Progenitor cell of endocrine pancreas (in vitro differentiated cells): ENCODE results near the gene ZNF407. TPM values are rescaled to one million over a fixed set of nuclear protein-coding genes. Genes with fewer than 3 reads are reported as not detected.

ENCODE experiments used
- DNase-seq: peaks from one replicate; pipeline ENCODE4 v3.0.0; 2021; ENCODE audit warnings: low spot score; ENCODE audit not compliant: unreplicated experiment
- H3K27ac Mint-ChIP-seq: 2 replicates; pipeline ENCODE4 v1.8.0; 2021; ENCODE audit warnings: mild to moderate bottlenecking, moderate library complexity, mixed read lengths
- H3K27me3 Mint-ChIP-seq: 2 replicates; pipeline ENCODE4 v1.8.0; 2021; ENCODE audit warnings: mixed read lengths
- H3K36me3 Mint-ChIP-seq: 2 replicates; pipeline ENCODE4 v1.8.0; 2022; ENCODE audit warnings: mixed read lengths; ENCODE audit not compliant: insufficient read depth
- H3K4me1 Mint-ChIP-seq: 2 replicates; pipeline ENCODE4 v1.8.0; 2021; ENCODE audit warnings: low read depth, mixed read lengths
- H3K4me3 Mint-ChIP-seq: 2 replicates; pipeline ENCODE4 v1.8.0; 2021; ENCODE audit warnings: low read depth, mild to moderate bottlenecking, moderate library complexity, mixed read lengths
- H3K9me3 Mint-ChIP-seq: 2 replicates; pipeline ENCODE4 v1.8.0; 2021; ENCODE audit warnings: low read depth, mixed read lengths
- CTCF ChIP-seq: fragments of 200-600 bp; sonication (generic); IDR thresholded peaks from one replicate; pipeline ENCODE4 v1.5.0; 2021; ENCODE audit warnings: antibody characterized with exemption, mild to moderate bottlenecking; ENCODE audit not compliant: unreplicated experiment
- total RNA-seq: library from RNA; stranded (reverse); gene quantifications from 2 replicates; pipeline ENCODE4 v1.2.1, GENCODE V29; 2021

ZNF407 gene
- total RNA-seq, 1 donor from 2014 or later = 18.1 TPM

- H3K36me3 Mint-ChIP-seq = peaks cover 8% of the 10 kb centered on the region
- no peak for DNase-seq
- no peaks in the 10 kb centered on the region for H3K4me1 Mint-ChIP-seq
- no peak overlapping the region for H3K27ac Mint-ChIP-seq
- no peaks in the 10 kb centered on the region for H3K27me3 Mint-ChIP-seq
- TF ChIP-seq CTCF = no peak
- H3K9me3 Mint-ChIP-seq = no peaks in the 10 kb centered on the region
- no peak overlapping the region for H3K4me3 Mint-ChIP-seq
Observed at GRCh38 chr18:74820160-74820780, 222.6 kb downstream of the ZNF407 start.

GRCh38 chr18:74825460-74825859 lies 227.8 kb downstream of the ZNF407 start:
- H3K36me3 Mint-ChIP-seq = peaks cover 8% of the 10 kb centered on the region
- H3K9me3 Mint-ChIP-seq = no peaks in the 10 kb centered on the region
- no peaks in the 10 kb centered on the region for H3K4me1 Mint-ChIP-seq
- TF ChIP-seq CTCF = no peak
- DNase-seq = no peak
- no peak overlapping the region for H3K4me3 Mint-ChIP-seq
- no peaks in the 10 kb centered on the region for H3K27me3 Mint-ChIP-seq
- H3K27ac Mint-ChIP-seq = no peak overlapping the region

GRCh38 chr18:74826572-74826971 lies 228.9 kb downstream of the ZNF407 start:
- H3K36me3 Mint-ChIP-seq = peaks cover 6% of the 10 kb centered on the region
- H3K27ac Mint-ChIP-seq = no peak overlapping the region
- no peaks in the 10 kb centered on the region for H3K4me1 Mint-ChIP-seq
- TF ChIP-seq CTCF = no peak
- DNase-seq = no peak
- H3K4me3 Mint-ChIP-seq = no peak overlapping the region
- H3K9me3 Mint-ChIP-seq = no peaks in the 10 kb centered on the region
- H3K27me3 Mint-ChIP-seq = no peaks in the 10 kb centered on the region

GRCh38 chr18:74828200-74828599 lies 230.5 kb downstream of the ZNF407 start:
- no peak for TF ChIP-seq CTCF
- no peaks in the 10 kb centered on the region for H3K27me3 Mint-ChIP-seq
- no peak for DNase-seq
- no peak overlapping the region for H3K4me3 Mint-ChIP-seq
- peaks cover 4% of the 10 kb centered on the region for H3K36me3 Mint-ChIP-seq
- H3K4me1 Mint-ChIP-seq = no peaks in the 10 kb centered on the region
- H3K9me3 Mint-ChIP-seq = no peaks in the 10 kb centered on the region
- no peak overlapping the region for H3K27ac Mint-ChIP-seq

GRCh38 chr18:74831571-74832250 lies 234.0 kb downstream of the ZNF407 start:
- Mint-ChIP-seq H3K27ac (no peak overlapping the region), H3K4me3 (no peak overlapping the region)

More at GRCh38 chr18:74831571-74832250, 234.0 kb downstream of the ZNF407 start:
- no peak for TF ChIP-seq CTCF
- Mint-ChIP-seq H3K9me3 (no peaks in the 10 kb centered on the region), H3K36me3 (no peaks in the 10 kb centered on the region), H3K4me1 (peaks cover 12% of the 10 kb centered on the region), H3K27me3 (no peaks in the 10 kb centered on the region)
- DNase-seq = no peak
